Diencephalon (tissue), 1 donor: ENCODE data around the gene MTM1. TPM values are rescaled to one million over a fixed set of nuclear protein-coding genes. Genes with fewer than 3 reads are reported as not detected.

Experiments used
- total RNA-seq: library from RNA; depleted of rRNA; stranded (reverse); fragments of >200 nt; gene quantifications from one replicate; pipeline ENCODE4 v1.2.3, GENCODE V29; 2014

MTM1 gene
- total RNA-seq = 17.8 TPM

GRCh38 chrX:150568320-150569154 lies at the start of gene MTM1:
MTM1 (plus strand) TSS chrX:150568621; CDS start chrX:150592615, 23,994 bp downstream.

GRCh38 chrX:150692831-150693724 lies 124.7 kb downstream of the MTM1 start, which contains the start of gene MTMR1:
MTMR1 (plus strand) TSS chrX:150693396; CDS start chrX:150693531, 135 bp downstream.

Other genes with a start within 250 kb of the MTM1 start
- 4.2 TPM for gene MAMLD1, start 205.3 kb upstream of the MTM1 start, total RNA-seq
- gene MTMR1, start 124.8 kb downstream of the MTM1 start, total RNA-seq = 33.7 TPM